Activated T-cell treated with anti-CD3 and anti-CD28 coated beads for 4 hours (primary cell): ENCODE measurements around the gene MTHFSD.

Source experiments
- DNase-seq: peaks from one replicate; pipeline ENCODE4 v3.0.0-alpha.2; 2020

The MTHFSD gene

DNA sequence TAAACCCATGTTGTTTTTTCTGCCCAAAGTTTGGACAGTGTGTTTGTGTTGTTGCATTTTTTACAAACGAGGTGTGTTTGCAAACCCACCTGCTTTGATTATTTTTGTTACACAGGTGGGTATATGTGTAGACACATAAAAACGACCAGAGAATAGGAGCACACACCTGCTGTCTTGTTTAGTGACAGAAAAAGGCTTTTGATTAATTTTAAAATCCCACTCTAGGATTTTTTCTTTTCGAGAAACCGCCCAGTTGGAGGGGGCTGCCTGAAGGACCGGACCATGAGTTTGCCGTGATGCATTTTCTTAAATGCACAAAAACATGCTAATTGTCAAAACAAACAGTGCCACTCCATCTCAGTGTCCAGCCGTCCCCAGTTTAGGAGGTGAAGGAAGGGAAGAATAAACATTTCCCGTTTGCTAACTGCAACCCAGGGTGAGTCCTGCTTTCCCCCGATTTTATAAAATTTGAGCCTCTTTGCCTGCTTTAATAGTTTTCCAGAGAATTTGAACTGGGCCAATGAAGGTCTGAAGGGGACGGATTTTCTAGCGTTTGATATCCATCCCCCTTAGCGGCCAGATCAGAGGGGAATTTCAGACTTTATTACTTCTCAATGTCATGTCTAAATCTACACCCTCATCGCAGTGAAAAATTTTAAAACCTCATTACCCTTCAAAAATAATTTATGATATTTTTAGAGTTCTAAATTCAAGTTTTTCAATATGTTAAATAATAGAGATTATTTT, 14.8 kb upstream of the MTHFSD start:
- no peak for DNase-seq

DNA sequence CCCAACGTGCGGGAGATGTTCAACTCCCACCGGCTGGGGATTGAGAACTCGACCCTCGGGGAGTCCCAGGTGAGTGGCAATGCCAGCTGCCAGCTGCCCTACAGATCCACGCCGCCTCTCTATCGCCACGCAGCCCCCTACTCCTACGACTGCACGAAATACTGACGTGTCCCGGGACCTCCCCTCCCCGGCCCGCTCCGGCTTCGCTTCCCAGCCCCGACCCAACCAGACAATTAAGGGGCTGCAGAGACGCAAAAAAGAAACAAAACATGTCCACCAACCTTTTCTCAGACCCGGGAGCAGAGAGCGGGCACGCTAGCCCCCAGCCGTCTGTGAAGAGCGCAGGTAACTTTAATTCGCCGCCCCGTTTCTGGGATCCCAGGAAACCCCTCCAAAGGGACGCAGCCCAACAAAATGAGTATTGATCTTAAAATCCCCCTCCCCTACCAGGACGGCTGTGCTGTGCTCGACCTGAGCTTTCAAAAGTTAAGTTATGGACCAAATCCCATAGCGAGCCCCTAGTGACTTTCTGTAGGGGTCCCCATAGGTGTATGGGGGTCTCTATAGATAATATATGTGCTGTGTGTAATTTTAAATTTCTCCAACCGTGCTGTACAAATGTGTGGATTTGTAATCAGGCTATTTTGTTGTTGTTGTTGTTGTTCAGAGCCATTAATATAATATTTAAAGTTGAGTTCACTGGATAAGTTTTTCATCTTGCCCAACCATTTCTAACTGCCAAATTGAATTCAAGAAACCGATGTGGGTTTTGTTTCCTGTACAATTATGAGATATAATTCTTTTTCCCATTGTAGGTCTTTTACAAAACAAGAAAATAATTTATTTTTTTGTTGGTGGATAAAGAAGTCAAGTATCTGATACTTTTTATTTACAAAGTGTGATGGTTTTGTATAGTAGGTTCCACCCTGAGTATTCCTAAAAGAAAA, 13.9 kb upstream of the MTHFSD start:
- DNase-seq: no peak

DNA sequence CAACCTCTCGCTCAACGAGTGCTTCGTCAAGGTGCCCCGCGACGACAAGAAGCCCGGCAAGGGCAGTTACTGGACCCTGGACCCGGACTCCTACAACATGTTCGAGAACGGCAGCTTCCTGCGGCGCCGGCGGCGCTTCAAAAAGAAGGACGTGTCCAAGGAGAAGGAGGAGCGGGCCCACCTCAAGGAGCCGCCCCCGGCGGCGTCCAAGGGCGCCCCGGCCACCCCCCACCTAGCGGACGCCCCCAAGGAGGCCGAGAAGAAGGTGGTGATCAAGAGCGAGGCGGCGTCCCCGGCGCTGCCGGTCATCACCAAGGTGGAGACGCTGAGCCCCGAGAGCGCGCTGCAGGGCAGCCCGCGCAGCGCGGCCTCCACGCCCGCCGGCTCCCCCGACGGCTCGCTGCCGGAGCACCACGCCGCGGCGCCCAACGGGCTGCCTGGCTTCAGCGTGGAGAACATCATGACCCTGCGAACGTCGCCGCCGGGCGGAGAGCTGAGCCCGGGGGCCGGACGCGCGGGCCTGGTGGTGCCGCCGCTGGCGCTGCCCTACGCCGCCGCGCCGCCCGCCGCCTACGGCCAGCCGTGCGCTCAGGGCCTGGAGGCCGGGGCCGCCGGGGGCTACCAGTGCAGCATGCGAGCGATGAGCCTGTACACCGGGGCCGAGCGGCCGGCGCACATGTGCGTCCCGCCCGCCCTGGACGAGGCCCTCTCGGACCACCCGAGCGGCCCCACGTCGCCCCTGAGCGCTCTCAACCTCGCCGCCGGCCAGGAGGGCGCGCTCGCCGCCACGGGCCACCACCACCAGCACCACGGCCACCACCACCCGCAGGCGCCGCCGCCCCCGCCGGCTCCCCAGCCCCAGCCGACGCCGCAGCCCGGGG, 12.9 kb upstream of the MTHFSD start:
- DNase-seq: no peak

DNA sequence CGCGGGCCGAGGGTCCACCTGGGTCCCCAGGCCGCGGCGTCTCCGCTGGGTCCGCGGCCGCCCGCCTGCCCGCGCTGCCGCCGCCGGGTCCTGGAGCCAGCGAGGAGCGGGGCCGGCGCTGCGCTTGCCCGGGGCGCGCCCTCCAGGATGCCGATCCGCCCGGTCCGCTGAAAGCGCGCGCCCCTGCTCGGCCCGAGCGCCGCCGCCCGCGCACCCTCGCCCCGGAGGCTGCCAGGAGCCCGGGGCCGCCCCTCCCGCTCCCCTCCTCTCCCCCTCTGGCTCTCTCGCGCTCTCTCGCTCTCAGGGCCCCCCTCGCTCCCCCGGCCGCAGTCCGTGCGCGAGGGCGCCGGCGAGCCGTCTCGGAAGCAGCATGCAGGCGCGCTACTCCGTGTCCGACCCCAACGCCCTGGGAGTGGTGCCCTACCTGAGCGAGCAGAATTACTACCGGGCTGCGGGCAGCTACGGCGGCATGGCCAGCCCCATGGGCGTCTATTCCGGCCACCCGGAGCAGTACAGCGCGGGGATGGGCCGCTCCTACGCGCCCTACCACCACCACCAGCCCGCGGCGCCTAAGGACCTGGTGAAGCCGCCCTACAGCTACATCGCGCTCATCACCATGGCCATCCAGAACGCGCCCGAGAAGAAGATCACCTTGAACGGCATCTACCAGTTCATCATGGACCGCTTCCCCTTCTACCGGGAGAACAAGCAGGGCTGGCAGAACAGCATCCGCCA, 12.1 kb upstream of the MTHFSD start:
- no peak for DNase-seq

DNA sequence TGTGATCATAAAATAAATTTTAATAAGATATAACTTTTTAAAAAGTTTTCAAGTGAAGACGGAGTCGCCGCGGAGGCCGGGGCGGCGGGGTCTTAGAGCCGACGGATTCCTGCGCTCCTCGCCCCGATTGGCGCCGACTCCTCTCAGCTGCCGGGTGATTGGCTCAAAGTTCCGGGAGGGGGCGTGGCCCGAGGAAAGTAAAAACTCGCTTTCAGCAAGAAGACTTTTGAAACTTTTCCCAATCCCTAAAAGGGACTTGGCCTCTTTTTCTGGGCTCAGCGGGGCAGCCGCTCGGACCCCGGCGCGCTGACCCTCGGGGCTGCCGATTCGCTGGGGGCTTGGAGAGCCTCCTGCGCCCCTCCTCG, 11.5 kb upstream of the MTHFSD start, which contains the start of gene FOXC2:
TSS of gene FOXC2 (plus strand) at position 229 of the 365 bp plus-strand sequence. CDS start 507 bp downstream, outside the sequence.
- DNase-seq: peak; percentile 28

DNA sequence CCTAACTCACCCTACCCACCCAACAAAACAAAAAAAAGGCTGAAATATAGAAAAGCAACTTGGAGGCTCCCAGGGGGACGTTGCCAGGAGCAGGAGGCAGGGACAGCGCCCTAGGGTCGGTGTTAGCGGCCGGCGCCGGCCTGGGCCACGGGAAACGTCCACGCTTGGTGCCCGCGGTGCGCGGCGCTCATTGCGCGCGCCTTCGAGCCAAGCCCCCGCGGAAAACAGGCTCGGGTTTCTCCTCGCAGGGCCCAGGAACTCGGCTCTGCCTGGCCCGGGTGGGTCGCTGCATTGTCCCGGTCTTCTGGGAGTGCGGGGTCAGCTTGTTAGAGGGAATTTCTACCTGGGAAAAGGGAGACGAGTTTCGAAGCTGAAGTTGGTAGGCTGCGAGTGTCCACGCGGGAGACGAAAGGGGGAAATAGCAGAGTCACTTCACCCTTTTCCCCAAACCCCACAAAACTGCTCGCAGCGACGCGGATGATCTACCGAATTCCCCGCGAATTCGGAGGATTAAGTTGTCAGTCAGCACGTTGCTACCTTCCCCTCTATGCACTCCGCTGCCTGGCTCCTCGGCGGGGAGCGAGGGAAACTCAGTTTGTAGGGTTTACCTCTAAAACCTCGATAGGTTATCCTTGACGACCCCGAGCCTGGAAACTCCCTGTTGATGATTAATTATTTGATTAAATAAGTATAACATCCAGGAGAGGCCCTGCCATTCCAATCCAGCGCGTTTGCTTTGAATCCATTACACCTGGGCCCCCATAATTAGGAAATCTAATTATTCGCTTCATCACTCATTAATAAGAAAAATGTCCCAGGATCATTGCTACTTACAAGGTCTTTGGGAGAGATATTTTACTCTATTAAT, 10.8 kb upstream of the MTHFSD start:
- DNase-seq: no peak

DNA sequence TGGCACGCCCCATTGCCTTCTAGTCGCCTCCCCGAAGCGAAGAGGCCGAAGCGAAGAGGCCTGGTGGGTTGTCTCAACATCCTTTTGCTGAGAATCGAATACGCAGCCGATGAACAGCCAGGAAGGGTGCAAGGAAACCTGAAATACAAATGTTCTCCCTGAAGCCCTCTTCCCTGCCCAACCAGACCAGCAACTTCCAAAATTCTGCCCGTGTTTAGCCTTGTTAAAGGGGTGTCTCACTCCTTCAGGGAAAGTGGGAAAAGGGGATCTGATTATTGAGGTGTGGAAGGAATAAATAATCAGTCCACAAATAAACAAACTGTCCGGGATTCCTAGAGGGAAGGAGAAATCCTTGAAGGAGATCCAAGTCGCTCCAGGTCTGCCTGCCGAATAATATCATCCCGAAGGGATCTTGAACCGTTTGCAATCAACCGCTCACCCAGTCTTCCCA, 10.2 kb upstream of the MTHFSD start:
- DNase-seq: no peak

- peak; percentile 86 for DNase-seq
Observed at GRCh38 chr16:86563469-86564345, 8.7 kb upstream of the MTHFSD start.

GRCh38 chr16:86562356-86562755, 7.3 kb upstream of the MTHFSD start:
- DNase-seq: no peak

- DNase-seq: no peak
Observed at GRCh38 chr16:86559802-86560305, 4.8 kb upstream of the MTHFSD start.

GRCh38 chr16:86558355-86559193, 3.5 kb upstream of the MTHFSD start:
- no peak for DNase-seq

DNA sequence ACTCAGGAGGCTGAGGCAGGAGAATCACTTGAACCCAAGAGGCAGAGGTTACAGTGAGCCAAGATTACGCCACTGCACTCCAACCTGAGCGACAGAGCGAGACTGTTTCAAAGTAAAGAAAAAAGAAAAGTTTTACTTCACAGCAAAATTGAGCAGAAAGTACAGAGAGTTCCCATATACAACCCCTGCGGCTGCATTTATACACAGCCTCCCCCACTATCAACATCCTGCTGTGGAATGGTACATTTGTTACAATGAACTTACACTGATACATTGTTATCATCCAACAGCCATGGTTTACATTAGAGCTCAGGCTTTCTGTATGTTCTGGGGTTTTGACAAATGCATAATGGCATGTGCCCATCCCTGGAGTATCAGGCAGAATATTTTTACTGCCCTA, 2.6 kb upstream of the MTHFSD start:
- no peak for DNase-seq

DNA sequence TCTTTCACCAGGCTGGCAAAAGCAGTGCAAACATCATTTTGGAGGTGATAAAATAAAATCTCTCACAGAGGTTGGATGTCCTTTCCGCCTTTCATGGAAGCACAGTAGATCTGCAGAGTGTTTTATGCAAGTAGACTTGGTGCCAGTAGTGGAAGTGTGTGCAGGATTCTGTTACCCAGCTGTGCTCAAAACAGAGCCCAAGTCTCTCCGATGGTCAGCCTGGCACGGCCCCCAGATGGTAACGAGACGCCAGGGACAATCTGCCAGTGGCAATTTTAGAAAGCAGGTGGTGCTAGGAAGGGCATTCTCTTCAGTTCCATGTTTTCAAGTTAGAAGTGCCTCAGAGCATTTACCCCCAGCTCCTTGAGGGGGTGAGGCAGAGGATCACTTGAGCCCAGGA, 1.5 kb upstream of the MTHFSD start:
- DNase-seq: no peak

DNA sequence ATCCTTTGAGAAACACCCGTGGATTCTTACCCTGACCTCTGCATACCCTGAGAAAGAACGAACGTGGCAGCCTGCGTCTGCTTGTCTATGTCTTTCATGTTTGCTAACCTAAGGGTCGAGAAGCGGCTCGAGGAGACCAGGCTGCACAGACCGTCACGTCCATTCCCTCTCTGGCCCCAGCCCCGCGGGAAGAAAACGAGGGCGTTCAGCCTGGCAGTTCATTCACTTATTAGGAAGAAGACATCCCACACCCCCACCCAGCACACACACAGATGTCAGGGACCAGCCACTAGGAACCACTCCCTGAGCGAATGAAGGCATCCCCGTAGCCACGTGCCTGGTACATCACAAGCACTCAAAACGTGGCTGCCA, 655 bp upstream of the MTHFSD start:
- no peak for DNase-seq

DNA sequence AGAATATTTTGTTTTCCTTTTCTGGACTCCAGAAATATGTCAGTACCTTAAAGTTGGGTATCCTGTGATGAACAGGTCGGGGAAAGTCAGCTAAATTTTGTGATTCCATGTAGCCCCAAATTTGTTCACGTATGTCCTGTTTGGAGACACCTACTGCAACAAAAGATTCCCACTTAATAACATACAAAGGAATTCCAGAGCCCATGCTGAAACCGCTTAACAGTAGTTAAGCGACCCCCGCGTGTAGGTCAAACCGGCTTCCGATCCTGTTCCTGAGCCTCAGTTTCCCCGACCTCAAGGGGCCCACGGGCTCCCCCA, 477 bp downstream of the MTHFSD start:
- no peak for DNase-seq

- DNase-seq: no peak
Observed at GRCh38 chr16:86553356-86553755, 1.7 kb downstream of the MTHFSD start.

DNA sequence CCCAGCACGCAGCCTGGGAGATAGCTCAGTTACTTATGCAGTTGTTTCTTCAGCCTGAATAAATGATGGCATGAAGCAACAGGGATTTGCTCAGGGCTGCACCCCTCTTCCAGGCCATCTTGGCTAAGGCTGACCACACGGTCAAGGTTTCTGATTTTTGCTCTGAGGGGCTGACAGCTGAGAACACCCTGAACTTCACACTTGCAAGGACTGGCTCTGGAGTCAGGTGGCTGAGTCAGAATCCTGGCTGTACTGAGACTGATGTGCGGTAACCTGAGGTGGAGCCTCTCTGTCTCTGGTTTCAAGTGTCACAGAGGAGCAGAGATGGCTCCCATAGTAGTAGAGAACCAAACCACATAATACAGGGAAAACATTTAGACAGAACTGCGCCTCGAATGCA, 4.8 kb downstream of the MTHFSD start:
- no peak for DNase-seq

DNA sequence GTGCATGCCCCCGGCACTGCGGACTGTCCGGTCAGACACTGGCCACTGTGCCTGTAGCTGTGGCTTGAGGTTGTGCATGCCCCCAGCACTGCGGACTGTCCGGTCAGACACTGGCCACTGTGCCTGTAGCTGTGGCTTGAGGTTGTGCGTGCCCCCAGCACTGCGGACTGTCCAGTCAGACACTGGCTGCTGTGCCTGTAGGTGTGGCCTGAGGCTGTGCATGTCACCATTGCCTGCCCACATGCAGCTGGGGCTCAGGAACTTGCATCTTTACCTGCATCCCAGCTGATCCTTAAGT, 5.2 kb downstream of the MTHFSD start:
- no peak for DNase-seq
